Pancreas (tissue), 10 donors: ENCODE data around the gene VAMP4. TPM values are rescaled to one million over a fixed set of nuclear protein-coding genes. Genes with fewer than 3 reads are reported as not detected.

Experiments used
- ATAC-seq, 4 donors: fragments of 200-7000 bp; cut with Tn5 transposase; one replicate each; pipeline versions ENCODE4 v1.8.0 to v1.9.1; 2020; ENCODE audit warnings: mild to moderate bottlenecking in 4 of 4, moderate library complexity in 4 of 4
- DNase-seq, 6 donors: peaks; one replicate each; pipeline ENCODE4 v3.0.0-alpha.2; 2020
- FAIRE-seq: peaks from 2 replicates; lab custom pipeline; 2012; peaks lifted over from hg19 to GRCh38; lab: Jason Lieb, UNC
- H3K27ac ChIP-seq, 4 donors: fragments of 200-600 bp; sonication (generic); 1 replicate in 3 of 4; 2 replicates in 1 of 4; pipeline versions ENCODE4 v1.5.0 to v1.8.0; 2020
- H3K27me3 ChIP-seq, 4 donors: fragments of 200-600 bp; one replicate each; pipeline ENCODE4 v1.8.0; 2021
- H3K36me3 ChIP-seq, 3 donors: fragments of 200-600 bp; sonication (generic) in 1 of 3; one replicate each; pipeline versions ENCODE4 v1.5.0 to v1.8.0; 2020 to 2021
- H3K4me1 ChIP-seq, 3 donors: fragments of 200-600 bp; one replicate each; pipeline ENCODE4 v1.8.0; 2021
- H3K4me3 ChIP-seq, 4 donors: fragments of 200-600 bp; sonication (generic) in 2 of 4; one replicate each; pipeline versions ENCODE4 v1.5.0 to v1.8.0; 2020 to 2021
- H3K9me3 ChIP-seq, 4 donors: fragments of 200-600 bp; one replicate each; pipeline ENCODE4 v1.8.0; 2021
- WGBS, 2 donors: extraction: QIAGEN DNeasy Blood & Tissue Kit; methylation state at CpG; one replicate each; pipeline ENCODE4 v1.1.7; 2013; 5-methylcytosine and 5-hydroxymethylcytosine counted together
- intact Hi-C, 3 donors: fragments of 100-400 bp; cut with DNase I; formaldehyde crosslinking; loops; one replicate each; pipeline versions ENCODE4 v1.11.1 to v1.14.2; 2022
- polyA plus RNA-seq, 2 donors: library from polyadenylated mRNA; stranded (reverse); fragments of 200-250 nt; gene quantifications; one replicate each; pipeline ENCODE4 v1.2.3, GENCODE V29; 2013
- total RNA-seq, 6 donors: library from RNA; stranded (reverse); fragmentation: NEBNext Ultra II Directional in 4 of 6; extraction: Animal tissue kit (Norgen Biotek cat#: 25700) in 4 of 6; gene quantifications; one replicate each; pipeline versions ENCODE4 v1.2.1 to v1.2.4, GENCODE V29; 2021 to 2023
- TF ChIP-seq, protein P1 (sequence below), 4 donors: fragments of 200-600 bp; sonication (generic) in 3 of 4; IDR thresholded peaks; one replicate each; pipeline versions ENCODE4 v1.5.0 to v1.8.0; 2021; ENCODE audit warnings: antibody characterized with exemption in 4 of 4
- donor health status: healthy with polysubstance abuse.
- donor health status: DM: no; HTN: no; CAD: no; lungs with moderate emphysema.
- donor health status: DM: no; HTN: no; CAD: no.
- donor health status: control.
- donor health status: control.
- donor health status: Bipolar disorder and iron deficiency.
- donor health status: DM: yes; HTN: yes; CAD: no.
- donor health status: DM: no; HTN: no; CAD: no.
- donor health status: DM: no; HTN: no; CAD: no.
- donor health status: DM: yes; HTN: yes; CAD: no.

Gene VAMP4
- total and polyA plus RNA-seq, 8 donors: 3.2 to 7.6 (median 6.2) TPM

DNA sequence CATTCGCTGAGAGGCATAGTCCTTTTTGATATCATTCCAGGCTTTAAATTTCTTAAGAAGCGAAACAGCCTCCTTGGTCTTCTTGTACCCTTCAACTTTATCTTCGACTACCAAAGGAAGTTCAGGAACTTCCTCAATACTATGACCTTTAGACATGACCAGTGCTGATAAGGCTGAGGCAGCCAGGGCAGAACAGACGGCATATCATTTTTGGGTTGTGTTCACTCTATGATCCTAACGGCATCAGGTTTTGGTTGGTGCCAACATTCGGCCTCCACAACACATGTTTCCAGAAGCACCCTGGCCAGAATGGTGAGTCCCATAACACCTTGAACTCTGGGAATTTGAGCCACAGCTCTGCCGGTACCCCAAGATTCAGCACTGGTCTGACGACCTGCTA, 58.0 kb downstream of the VAMP4 start:
- Histone ChIP-seq H3K27ac (no peak overlapping the region), H3K4me1 (no peaks in the 10 kb centered on the region), H3K4me3 (no peak overlapping the region), H3K27me3 (no peaks in the 10 kb centered on the region), H3K36me3 (no peaks in the 10 kb centered on the region), H3K9me3 (no peaks in the 10 kb centered on the region)
- DNase-seq (no peak), ATAC-seq (no peak), FAIRE-seq (no peak)
- intact Hi-C loops: no loop called here
- TF ChIP-seq, protein P1, sequence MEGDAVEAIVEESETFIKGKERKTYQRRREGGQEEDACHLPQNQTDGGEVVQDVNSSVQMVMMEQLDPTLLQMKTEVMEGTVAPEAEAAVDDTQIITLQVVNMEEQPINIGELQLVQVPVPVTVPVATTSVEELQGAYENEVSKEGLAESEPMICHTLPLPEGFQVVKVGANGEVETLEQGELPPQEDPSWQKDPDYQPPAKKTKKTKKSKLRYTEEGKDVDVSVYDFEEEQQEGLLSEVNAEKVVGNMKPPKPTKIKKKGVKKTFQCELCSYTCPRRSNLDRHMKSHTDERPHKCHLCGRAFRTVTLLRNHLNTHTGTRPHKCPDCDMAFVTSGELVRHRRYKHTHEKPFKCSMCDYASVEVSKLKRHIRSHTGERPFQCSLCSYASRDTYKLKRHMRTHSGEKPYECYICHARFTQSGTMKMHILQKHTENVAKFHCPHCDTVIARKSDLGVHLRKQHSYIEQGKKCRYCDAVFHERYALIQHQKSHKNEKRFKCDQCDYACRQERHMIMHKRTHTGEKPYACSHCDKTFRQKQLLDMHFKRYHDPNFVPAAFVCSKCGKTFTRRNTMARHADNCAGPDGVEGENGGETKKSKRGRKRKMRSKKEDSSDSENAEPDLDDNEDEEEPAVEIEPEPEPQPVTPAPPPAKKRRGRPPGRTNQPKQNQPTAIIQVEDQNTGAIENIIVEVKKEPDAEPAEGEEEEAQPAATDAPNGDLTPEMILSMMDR (IDR thresholded peaks at IDR 0.05): no peak
- WGBS, 2 donors: 64 to 74% methylated on average over 8 of the region's 8 CpGs

DNA sequence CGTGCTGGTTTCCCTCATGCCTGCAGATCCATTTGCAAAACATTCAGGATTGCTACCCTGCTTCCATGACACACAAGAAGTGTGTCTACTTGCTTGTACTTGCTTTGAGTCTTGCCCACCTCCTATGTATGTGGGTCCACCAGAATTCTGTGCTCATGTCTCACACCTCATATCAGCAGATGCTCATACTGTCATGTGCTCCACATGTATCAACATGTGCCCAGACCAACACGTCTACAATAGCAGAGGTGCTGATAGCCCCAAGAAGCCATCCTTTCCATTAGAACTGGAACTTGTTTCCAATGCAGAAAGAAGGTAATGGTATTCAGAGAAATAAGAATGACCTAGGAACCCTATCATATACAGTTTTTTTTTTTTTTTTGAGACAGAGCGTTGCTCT, 61.5 kb downstream of the VAMP4 start:
- no peaks in the 10 kb centered on the region for H3K27me3 ChIP-seq
- no peak overlapping the region for H3K27ac ChIP-seq
- no peak overlapping the region for H3K4me3 ChIP-seq
- TF ChIP-seq, protein P1 (IDR thresholded peaks at IDR 0.05): no peak
- no peaks in the 10 kb centered on the region for H3K9me3 ChIP-seq
- 88 to 95% methylated on average over 3 of the region's 3 CpGs for WGBS, 2 donors
- no peak for DNase-seq
- no peaks in the 10 kb centered on the region for H3K4me1 ChIP-seq
- intact Hi-C loops: no loop called here
- ATAC-seq: no peak
- FAIRE-seq: no peak
- no peaks in the 10 kb centered on the region for H3K36me3 ChIP-seq

DNA sequence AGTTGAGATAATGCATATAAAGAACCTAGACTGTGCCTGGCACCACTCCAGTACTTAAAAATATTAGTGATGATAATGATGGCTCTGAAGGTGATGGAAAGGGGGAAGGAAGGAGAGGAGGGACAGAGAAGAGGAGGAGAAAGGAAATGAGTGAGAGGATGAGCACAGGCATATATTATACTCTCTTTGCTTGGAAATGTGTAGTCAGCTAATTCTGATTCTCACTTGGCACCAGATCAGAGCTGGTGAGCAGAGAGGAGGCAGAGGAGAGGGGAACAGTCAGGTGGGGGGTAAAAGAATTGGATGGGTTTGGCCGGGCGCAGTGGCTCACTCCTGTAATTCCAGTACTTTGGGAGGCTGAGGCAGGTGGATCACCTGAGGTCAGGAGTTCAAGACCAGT, 65.0 kb downstream of the VAMP4 start:
- 83 to 84% methylated on average over 2 of the region's 2 CpGs for WGBS, 2 donors
- DNase-seq: no peak
- Histone ChIP-seq H3K4me3 (no peak overlapping the region), H3K27ac (no peak overlapping the region), H3K36me3 (no peaks in the 10 kb centered on the region), H3K9me3 (no peaks in the 10 kb centered on the region), H3K4me1 (no peaks in the 10 kb centered on the region), H3K27me3 (no peaks in the 10 kb centered on the region)
- ATAC-seq: no peak
- FAIRE-seq: no peak
- intact Hi-C loops: no loop called here
- TF ChIP-seq, protein P1 (IDR thresholded peaks at IDR 0.05): no peak

DNA sequence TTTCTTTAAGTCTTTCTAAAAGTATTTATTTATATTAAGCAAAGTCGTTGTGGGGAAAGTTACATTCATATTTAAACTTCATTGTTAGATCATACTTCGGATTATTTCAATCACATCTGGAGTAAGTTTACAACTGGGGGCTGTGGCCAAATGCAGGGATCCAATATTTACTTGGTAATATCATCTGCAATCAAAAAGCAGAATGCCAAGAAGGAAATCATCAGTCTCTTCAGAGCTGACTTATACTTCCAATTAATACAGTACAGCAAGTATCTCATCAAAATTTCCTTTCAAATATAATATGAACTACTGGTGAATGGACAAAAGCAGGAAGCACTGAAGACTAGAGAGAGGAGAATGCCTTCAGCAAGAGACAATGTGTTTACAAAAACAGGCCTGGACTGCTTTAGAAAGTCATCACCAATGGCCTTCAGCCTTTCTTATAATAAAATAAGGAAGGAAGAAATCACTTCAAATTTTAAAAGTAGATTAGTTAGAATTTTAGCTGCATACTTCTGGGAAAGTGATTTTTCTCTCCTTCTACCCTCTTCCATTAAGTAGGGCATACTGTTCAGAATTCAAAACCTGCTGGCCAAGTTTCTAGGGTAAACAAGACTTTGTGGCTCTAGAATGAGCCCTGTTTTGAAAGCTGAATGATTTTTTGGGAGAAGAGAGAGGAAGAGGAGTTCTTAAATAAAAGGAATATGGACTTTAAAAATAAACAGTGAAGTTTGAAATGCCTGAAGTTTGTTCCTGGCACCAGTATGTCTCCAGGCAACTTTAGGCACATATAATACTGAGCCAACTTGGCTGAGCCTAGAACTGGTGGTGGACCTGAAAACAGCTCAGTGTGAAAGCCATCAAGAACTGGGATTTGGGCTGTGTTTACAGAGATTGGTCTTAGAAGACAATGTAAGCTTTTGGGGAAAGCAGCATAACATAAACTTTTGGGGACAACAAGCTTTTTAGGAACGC, 67.1 kb downstream of the VAMP4 start:
- Histone ChIP-seq H3K9me3 (no peaks in the 10 kb centered on the region), H3K4me3 (no peak overlapping the region), H3K36me3 (no peaks in the 10 kb centered on the region), H3K27me3 (no peaks in the 10 kb centered on the region), H3K27ac (no peak overlapping the region), H3K4me1 (no peaks in the 10 kb centered on the region)
- ATAC-seq: no peak
- no peak for FAIRE-seq
- intact Hi-C loops: no loop called here
- DNase-seq: no peak
- TF ChIP-seq, protein P1 (IDR thresholded peaks at IDR 0.05): no peak
- WGBS, 2 donors: 56 to 57% methylated on average over 3 of the region's 3 CpGs

DNA sequence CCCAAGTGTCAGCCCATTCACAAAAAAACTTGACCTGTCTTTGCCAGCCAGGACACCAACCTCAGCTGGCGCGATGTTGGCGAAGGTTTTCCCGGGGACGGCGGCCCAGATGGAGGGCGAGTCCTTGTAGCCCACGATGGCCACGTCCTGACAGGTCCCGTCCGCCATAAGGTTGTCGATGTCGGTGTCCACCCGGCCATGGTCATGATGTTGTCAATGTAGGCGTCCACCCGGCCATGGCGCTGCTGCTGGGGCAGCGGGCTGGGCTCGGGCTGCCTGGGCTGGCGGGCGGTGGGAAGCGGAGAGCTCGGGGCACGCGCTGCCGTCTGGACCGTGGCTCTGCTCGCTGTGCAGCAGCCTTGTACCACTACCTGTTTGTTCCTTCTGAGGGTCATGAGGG, 71.1 kb downstream of the VAMP4 start:
- FAIRE-seq (no peak), DNase-seq (peak in 1 of 6 donors; percentile 52), ATAC-seq (no peak)
- H3K27me3 ChIP-seq: no peaks in the 10 kb centered on the region
- H3K36me3 ChIP-seq: no peaks in the 10 kb centered on the region
- H3K27ac ChIP-seq: no peak overlapping the region
- no peaks in the 10 kb centered on the region for H3K9me3 ChIP-seq
- TF ChIP-seq, protein P1 (IDR thresholded peaks at IDR 0.05): no peak
- no peak overlapping the region for H3K4me3 ChIP-seq
- intact Hi-C loops: no loop called here
- 91 to 95% methylated on average over 28 of the region's 28 CpGs for WGBS, 2 donors
- H3K4me1 ChIP-seq: no peaks in the 10 kb centered on the region
